NCI-H146 treated with DMSO at 0.1 percent for 48 hours (cell line): ENCODE results near the gene RECK.

ENCODE experiments used
- DNase-seq: peaks from one replicate; lab custom pipeline; 2025; ENCODE audit not compliant: unreplicated experiment; lab: John Stamatoyannopoulos, UW

RECK gene

GRCh38 chr9:36137392-36138004, 100.8 kb downstream of the RECK start:
- no peak for DNase-seq

GRCh38 chr9:36138496-36138895, 101.8 kb downstream of the RECK start:
- no peak for DNase-seq

- DNase-seq: no peak
These were observed 102.2 kb downstream of the RECK start for GRCh38 chr9:36138901-36139300.

GRCh38 chr9:36140086-36141084, 103.7 kb downstream of the RECK start:
- no peak for DNase-seq

GRCh38 chr9:36141288-36141687, 104.6 kb downstream of the RECK start:
- no peak for DNase-seq

- DNase-seq: no peak
These were observed 105.0 kb downstream of the RECK start for GRCh38 chr9:36141761-36142160.

- no peak for DNase-seq
These were observed 106.0 kb downstream of the RECK start for GRCh38 chr9:36142510-36143244.

GRCh38 chr9:36143245-36143641, 106.5 kb downstream of the RECK start:
- DNase-seq: no peak

- DNase-seq: no peak
These were observed 107.9 kb downstream of the RECK start for GRCh38 chr9:36144309-36145232.

GRCh38 chr9:36145970-36146369, 109.3 kb downstream of the RECK start:
- DNase-seq: no peak

- no peak for DNase-seq
These were observed 109.9 kb downstream of the RECK start for GRCh38 chr9:36146651-36147050.

- DNase-seq: no peak
These were observed 110.9 kb downstream of the RECK start for GRCh38 chr9:36147441-36148175.

GRCh38 chr9:36148311-36149051, 111.8 kb downstream of the RECK start:
- no peak for DNase-seq

- DNase-seq: no peak
These were observed 112.5 kb downstream of the RECK start for GRCh38 chr9:36149197-36149596.

- DNase-seq: no peak
These were observed 114.0 kb downstream of the RECK start for GRCh38 chr9:36150574-36151315.

GRCh38 chr9:36151316-36152210, 114.8 kb downstream of the RECK start:
- DNase-seq: no peak

- no peak for DNase-seq
These were observed 116.2 kb downstream of the RECK start for GRCh38 chr9:36152741-36153438.
